NCI-H1930 (cell line): ENCODE measurements around the gene ITPRIP.

Source experiments
- DNase-seq, 2 experiments: peaks; one replicate each; lab custom pipeline; 2025; lab: John Stamatoyannopoulos, UW

Gene ITPRIP, protein sequence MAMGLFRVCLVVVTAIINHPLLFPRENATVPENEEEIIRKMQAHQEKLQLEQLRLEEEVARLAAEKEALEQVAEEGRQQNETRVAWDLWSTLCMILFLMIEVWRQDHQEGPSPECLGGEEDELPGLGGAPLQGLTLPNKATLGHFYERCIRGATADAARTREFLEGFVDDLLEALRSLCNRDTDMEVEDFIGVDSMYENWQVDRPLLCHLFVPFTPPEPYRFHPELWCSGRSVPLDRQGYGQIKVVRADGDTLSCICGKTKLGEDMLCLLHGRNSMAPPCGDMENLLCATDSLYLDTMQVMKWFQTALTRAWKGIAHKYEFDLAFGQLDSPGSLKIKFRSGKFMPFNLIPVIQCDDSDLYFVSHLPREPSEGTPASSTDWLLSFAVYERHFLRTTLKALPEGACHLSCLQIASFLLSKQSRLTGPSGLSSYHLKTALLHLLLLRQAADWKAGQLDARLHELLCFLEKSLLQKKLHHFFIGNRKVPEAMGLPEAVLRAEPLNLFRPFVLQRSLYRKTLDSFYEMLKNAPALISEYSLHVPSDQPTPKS

DNA sequence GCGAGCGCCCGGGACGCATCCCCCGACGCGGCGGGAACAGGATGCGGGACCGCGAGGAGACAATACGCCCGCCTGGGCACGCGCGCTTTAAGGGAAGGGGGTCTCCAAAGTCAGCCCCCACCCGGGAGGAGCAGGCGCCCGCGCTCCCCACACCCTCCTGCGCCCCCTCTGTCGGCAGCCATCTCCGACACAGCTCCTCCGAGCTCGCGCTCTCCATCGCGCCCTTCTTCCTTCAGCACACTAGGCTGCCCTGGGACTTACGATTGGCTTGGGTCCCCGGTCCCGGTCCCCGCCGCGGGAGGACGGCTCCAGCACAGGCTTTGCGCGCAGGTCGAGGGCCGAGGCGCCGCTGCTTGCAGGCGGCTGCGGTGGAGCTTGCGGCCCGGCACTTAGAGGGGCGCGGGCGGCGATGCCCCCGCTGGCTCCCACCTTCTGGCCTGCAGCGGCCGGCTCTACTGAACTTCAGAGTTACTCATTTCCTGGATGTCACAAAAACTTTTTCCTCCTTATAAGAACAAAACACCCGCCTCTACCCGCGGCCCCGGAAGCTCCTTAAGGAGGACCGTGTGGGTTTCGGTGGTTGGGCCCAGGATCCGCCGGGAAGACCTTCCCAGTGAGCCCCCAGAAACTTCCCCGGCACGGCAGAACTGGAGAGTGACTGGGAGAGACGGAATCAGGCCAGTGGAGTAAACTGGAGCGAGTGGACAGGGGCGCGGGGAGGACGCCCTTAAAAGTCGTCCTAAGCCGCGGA, at the start of gene ITPRIP:
TSS of gene ITPRIP (minus strand) at position 481 of the 751 bp plus-strand sequence. CDS start 22,414 bp downstream, outside the sequence.
- DNase-seq: peak in 1 of 2 experiments; percentile 22

- no peak for DNase-seq
These were observed 49.0 kb upstream of the ITPRIP start for GRCh38 chr10:104387130-104387888.

- no peak for DNase-seq
These were observed 42.1 kb upstream of the ITPRIP start for GRCh38 chr10:104380336-104380735.

DNA sequence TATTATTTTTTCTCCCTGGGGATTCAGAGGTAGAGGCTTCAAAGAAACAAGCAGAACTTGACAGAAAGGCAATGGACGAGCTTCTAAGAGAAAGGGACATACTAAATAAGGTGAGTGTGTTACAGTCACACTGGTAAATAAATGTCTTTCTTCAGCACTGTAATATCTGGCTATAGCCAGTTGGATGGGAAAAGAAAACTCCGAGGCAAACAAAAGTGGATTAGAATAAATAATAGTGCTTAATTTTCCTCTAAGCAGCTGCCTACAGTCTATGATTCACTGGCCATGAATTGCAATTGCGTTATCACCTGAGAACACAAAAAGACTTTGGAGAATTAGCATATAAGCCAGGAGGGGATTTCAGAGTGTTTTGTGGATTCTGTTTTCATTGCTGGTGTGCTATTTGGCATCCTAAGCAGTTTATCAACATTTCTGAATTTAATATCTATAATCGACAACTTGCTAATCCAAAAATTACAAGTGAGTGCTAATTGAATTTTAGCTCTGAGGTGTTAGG, 38.6 kb upstream of the ITPRIP start:
- DNase-seq: no peak

GRCh38 chr10:104374591-104374990, 36.3 kb upstream of the ITPRIP start:
- DNase-seq: no peak

DNA sequence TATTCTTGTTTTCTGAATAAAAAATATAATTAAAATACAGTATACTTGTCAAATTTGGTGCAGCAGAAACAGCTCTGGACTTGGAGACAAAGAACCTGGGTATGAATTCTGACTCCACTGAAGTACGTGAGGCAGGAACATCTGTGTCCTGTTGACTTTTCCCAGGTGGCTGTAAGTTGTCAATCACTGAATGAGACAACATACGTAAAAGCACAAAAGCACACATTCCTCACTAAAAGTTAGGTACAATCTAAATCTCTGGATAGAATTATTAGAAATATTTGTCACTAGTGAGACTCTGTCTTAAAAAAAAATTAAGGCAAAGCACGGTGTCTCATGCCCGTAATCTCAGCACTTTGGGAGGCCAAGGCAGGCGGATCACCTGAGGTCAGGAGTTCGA, 33.5 kb upstream of the ITPRIP start:
- no peak for DNase-seq

DNA sequence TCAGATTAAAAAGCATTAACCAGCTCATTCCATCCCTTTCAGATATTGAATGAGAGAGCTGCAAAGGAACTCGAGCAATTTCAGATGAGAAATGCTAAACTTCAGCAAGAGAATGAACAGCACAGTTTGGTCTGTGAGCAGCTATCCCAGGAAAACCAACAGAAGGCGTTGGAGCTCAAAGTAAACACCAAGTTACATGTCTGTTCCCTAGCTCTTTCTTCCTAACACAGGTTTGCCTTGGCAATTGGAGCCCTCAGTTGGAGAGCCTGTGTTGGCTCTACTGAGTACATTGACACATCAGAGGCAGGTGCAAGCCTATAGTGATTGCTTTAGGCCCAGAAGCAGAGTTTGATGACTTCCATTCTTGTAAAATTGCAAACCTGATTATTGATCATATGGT, 30.1 kb upstream of the ITPRIP start:
- DNase-seq: peak in 1 of 2 experiments; percentile 20

GRCh38 chr10:104367904-104368303, 29.6 kb upstream of the ITPRIP start:
- DNase-seq: peak in 1 of 2 experiments; percentile 21

- no peak for DNase-seq
These were observed 21.5 kb upstream of the ITPRIP start for GRCh38 chr10:104359811-104360210.

GRCh38 chr10:104353325-104354048, 15.2 kb upstream of the ITPRIP start, which contains the start of gene CFAP58:
Gene CFAP58 (plus strand): TSS chr10:104353833. CDS start chr10:104353898, 65 bp downstream.
- DNase-seq: peak; percentile 78 to 88

GRCh38 chr10:104351919-104352318, 13.7 kb upstream of the ITPRIP start:
- peak in 1 of 2 experiments; percentile 39 for DNase-seq

DNA sequence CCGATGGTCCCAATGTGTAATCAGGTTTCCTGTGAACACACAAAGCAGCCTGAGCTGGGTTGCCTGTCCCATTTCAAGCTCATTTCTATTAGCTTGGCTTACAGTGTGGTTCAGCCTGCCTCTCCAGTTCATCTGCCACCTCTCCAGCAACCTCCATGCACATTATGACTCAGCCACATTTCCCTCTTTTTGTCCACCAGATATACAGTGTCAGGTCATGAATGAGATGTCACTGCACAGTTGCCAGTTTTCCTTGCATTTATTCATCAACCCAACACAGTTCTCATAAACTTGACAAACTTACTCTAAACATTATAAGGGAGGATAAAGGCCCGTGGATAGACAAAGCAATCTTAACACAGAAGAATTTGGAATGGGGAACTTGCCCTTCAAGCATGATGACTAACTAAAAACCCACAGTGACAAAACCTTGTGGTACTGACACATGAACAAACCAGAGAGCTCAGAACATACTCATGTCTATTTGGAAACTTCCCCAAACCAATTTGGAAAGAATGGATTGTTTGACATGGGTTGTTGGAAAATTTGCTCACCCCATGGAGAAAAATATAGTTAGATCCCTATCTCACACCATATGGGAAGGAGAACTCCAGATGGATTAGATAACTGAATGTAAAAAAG, 12.9 kb upstream of the ITPRIP start:
- no peak for DNase-seq

DNA sequence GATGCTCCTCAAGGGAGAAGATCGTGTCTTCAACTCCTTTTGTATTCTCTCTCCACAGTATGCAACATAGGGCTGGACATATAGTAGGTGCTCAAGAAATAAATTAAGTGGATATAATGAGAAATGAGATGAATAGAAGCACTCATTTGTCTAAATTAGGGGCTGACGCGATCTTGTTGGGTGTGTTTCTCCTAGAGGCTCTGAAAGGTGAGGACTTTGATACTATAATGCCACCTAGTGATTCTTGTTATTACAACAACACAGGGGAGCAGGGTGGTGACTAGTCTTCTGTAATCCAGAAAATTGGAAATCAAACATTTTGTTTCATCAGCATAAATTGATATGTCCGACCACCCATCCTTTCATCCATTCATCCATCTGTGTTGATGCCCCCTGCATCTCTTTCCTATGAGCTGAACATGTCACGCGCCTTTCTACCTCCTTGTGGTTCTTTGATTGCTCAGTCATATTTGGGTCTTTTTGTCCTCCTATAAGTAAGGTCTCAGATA, 11.9 kb upstream of the ITPRIP start:
- peak in 1 of 2 experiments; percentile 27 for DNase-seq

DNA sequence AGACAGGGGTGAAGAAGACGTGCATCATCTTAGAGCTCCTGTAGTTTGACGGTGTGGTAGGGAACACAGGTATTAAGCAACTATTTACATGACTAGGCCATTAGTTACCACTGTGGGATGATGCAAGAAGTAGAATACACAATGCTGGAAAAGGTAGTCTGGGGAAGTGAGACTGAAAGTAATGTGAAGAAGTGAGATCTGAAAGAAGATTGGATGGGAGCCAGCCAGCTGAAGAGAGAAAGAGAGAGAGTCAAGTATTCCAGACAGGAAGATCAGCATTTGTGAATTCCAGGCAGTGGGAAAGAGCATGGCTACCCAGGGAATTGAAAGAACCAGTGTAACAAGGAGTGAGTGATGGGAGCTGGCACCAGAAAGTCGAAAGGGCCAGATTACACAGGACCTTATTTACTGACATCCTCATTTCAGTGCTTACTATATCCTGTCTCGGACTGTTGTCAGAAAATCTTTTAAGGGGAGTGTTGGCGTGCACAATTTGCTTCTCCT, 11.4 kb upstream of the ITPRIP start:
- no peak for DNase-seq

DNA sequence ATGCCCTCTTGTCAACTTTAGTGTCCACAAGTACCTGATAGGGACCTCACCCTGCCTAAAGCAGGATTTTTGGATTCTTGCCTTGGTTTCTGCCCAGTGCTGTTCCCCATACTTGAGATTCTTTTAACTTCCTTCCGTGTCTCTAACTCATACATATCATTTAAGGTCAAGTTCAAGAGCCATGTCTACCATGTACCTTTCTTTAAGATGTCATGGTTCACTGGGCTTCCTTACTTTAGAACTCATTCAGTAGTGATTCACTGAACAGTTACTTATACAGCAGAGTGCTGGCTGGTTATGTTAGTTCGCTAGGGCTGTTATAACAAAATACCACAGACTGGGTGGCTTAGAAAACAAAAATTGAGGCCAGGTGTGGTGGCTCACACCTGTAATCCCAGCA, 10.3 kb upstream of the ITPRIP start:
- no peak for DNase-seq

DNA sequence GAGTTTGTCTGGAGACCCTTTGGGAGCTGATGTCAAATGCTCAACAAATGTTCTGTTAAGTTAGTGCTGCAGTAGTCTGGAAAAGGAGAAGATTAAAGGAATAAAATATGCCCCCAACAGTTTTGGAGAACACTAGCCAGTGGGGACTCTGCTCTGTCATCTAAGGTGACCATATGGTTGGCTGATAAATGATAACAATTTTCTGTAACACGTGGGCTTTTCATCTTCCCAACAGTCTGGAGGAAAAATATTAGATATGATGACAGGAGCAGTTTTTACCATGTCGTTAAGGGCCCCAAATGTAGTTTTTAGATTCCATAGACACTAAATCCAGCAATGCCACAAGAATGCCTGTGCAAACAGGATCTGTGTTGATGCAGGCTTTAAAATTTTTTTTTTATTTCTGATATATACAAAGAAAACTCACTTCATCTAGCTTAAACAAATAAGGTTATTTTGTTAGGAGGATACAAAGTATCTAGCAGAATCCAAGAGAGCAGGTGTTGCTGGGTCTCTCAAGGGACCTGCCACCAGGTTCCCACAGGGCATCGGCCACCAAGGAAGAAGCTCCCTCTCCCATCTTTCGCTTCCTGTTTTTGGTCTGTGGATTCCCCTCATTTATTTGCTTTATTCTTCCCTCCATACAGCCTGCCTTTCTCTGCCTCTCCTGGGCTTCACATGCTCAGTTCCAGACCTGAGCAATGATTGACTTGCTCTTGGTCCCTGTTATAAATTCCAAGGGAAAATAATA, 9.2 kb upstream of the ITPRIP start:
- DNase-seq: no peak

- DNase-seq: no peak
These were observed 7.7 kb upstream of the ITPRIP start for GRCh38 chr10:104345941-104346340.

- no peak for DNase-seq
These were observed 7.2 kb upstream of the ITPRIP start for GRCh38 chr10:104345515-104345914.

- no peak for DNase-seq
These were observed 6.0 kb upstream of the ITPRIP start for GRCh38 chr10:104344219-104344618.
